ENCODE results near the gene ADAM10.
"Not testable (repeated sequence)": the region's sequence is repeated elsewhere in the genome, so short reads cannot be mapped to it uniquely, and the experiment has no call there.

ADAM10 gene

DNA sequence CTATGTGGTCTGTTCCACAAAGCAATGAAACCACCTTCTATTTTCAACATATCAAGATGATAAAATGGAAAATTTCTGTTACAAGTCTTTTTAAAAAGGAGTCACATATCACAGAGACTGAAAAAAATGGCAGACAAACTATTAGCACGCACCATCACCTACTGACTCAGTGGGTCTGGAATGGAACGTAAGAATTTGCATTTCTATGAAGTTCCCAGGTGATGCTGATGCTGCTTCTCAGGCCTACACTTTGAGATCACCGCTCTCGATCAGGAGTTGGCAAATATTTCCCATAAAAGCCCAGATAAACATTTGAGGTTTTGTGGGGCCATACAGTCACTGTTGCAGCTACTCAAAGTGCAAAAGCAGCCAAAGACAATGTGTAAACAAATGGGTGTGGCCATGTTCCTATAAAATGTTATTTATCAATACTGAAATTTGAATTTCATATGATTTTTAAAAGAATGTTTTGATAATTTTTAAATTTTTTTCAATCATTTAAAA, 142.9 kb downstream of the ADAM10 start:
- no peak for DNase-seq

DNA sequence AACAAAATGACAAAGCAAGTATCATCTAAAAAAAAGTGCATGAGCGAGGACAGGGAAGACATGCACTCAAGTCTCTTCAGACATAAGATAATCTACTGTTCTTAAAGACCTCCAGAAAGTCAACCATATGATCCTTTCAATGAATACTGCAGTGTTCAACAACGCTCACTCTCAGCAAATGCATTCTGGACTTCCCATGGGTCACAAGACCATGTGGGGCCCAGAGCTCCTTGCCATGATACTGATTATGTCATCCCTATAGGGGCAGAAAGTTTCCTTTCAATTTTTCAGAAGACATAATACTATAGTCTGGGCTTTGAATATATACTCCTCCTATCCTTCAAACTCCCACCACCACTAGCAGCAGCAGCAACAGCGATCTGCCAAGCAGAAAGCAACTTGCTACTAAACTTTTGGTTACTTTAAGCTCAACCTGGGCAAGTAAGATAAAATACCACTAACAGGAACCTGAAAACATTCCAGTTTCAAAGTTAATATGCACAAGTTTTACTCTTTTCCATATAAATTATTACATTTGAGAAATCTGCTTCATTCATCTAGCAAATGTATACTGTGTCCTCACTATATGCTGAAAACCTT, 143.5 kb downstream of the ADAM10 start:
- peak; percentile 46 to 71 (median 64) for DNase-seq

DNA sequence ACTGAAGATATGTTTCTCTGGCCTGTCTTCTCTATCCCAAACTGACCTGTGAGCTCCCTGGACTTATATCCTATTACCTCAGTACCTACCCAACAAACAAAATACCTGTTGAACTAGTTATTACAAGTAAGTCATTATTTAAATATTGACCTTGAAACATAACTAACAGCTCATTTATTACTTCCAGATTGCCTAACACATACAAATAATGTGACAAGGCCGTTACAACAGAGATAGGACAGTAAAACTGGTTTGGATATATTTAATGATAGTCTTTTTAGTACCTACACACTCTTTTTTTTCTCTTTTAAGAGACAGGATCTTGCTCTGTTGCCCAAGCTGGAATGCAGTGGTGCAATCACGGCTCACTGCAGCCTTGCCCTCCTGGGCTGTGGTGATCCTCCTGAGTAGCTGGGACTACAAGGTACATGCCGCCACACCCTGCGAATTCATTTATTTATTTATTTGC, 145.0 kb downstream of the ADAM10 start:
- DNase-seq = no peak

DNA sequence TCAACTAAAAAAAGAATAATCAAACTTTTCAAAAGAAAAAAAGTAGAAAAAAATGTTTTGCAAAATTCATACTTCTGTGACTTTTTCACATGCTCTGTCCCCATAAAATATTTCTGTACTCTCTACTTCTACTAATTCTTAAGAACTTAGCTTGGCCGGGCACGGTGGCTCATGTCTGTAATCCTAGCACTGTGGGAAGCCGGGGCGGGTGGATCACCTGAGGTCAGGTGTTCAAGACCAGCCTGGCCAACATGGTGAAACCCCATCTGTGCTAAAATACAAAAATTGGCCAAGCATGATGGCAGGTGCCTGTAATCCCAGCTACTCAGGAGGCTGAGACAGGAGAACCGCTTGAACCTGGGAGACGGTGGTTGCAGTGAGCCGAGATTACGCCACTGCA, 145.6 kb downstream of the ADAM10 start:
- not testable (repeated sequence) for DNase-seq

DNA sequence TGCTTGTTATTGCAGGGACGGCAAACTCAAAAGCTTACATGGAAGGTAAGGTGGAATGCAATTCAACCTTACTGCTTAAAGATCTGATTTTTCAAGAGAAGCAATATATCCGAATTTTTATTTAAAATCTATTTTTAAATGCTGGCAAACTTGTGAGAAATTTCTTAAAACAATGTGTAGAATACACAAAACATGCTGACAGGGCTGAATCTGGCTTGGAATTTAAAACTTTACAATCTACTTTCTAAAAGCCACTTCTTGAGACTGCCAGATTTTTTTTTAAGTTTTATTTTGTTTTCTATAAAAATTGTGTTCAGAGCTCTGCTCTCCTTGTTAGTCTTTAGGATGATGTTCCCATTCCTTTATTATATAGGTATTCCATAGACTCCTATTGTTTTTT, 146.7 kb downstream of the ADAM10 start:
- DNase-seq = no peak

DNA sequence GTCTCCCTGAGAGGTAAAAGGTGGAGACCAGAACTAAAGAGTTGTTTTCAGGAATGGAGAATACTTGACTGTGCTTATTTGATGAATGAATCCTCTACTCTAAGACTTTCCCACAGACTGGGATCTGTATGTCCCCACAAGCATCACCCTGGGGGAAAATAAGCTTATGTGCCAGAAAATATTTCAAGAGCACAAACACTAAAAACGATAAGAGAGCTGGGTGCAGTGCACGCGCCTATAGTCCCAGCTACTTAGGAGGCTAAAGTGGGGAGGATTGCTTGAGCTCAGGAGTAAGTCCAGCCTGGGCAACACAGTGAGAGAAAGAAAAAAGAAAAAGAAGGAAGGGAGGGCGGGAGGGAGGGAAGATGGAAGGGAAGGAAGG, 150.7 kb downstream of the ADAM10 start:
- DNase-seq = no peak

DNA sequence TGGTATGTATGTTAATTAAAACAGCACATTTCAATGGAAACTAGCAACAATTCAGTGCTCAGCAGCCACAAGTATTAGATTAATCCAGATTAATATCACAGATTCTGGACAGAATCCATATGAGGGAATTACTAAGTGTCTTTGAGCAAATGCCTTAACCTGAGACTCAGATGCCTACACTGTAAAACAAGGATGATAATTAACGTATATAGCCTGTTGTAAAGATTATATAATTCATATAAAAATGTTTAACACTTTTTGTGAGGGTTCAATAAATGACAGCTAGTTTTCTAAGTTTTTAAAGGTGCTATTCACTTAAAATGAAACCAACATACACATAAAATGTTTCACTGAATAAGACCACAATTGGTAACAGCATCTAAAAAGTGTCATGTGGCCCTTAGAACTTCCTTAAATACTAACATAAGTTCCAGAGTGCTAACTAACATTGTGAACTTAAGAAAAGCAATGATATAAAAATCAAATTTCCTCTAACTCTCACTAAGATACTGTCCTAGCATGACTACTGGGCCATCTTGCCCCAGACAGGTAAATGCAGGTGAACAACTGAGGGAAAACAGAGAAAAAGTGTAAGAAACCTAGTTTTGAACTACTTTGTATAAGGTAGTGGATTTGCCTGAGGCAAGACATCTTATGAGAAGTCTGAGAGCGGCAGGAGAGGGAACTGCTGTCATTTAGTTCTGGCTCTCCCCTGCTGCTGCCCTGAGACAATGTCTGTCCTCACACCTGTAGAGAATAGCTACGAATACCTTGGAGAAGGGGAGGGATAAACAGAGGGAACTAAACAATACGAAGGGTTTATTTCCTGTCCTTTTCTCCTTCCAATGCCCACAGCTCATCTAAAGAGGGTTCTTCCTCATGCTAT, 151.3 kb downstream of the ADAM10 start:
- DNase-seq = peak in 2 of 4 experiments; percentile 51

DNA sequence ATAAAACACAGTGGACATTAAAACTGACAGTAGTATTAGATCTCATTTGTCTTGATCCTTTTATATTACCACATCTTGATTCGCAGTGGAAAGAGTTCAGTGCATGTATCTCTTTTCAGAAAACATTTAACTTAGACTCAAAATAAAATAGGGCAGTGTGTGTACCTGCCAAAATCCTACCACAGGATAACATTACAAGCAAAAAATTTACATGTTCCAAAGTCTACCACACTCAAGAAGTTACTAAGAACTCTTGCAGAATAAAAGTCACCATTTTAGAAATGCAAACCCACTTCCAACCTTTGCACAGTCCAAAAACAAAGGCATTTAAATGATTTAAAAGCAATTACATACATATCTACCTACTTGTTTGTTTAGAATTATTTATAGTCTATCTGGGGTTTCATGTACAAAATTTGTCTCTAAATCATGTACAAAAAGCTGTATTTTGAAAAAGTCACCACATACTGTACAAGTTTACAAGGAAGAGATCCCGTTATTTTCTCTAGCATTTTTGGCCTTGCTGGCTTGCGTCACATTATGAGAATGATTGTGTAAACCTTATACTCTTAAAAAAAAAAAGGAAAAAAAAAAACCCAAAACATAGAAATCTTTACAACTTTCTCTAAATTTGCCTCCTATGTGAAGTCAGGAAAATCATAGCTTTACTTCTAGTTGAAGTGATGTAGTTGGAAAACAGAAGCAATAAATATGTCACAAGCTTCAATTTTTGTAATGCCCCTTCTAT, 153.8 kb downstream of the ADAM10 start:
- DNase-seq = peak in 1 of 4 experiments; percentile 46

DNA sequence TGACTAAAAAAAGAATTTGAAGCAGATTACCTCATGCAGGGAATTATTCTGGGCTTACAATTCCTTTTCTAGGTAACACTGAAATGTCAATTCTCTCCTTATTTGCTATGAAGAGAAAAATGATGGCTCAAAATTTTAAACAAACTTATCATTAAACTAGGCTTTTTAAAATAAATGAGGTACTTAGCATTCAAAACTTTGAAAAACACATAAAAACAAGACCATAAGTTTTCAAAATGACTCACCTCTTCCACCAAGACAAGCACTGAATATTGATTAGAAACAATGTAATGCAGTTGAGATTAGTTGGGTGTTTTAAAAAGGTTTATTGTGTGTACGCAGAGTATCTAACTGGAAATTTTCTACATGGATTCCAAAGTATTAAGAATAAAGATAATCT, 154.6 kb downstream of the ADAM10 start:
- DNase-seq = no peak

DNA sequence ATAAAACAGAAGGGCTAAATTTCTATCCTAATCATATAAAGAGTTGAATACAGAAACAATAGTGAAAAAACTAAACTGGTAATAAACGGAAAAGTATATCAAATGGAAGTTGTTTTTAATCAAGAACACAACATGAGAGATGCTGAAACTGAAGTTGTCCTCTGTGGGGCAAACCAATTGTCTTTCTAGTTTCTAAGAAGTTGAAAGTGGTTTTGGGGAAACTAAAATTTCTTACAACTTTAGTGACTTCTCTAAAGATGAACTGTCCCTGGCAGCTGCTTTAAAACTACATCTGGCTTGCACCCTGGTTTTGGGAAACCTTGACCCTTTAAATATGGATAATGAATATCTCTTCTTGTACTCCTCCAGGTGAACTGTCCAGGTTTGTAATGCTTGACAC, 155.6 kb downstream of the ADAM10 start:
- DNase-seq = peak in 1 of 4 experiments; percentile 16

DNA sequence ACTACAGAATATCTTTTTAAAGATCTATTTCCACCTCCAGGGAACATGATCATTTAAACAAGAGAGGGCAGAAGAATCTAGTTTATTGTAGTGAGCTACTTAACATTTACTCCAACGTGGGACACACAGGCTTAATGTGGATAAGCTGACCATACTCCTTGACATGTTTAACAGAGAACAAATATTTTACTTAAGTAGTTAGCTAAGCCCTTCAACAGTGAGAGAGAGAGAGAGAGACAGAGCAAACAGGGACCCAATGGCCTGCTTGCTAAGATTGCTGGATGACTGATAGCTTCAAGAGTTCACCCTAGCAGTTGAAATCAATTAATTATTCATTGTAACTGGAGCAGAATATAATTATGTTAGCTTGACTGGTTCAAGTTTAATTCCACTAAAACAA, 158.6 kb downstream of the ADAM10 start:
- no peak for DNase-seq

DNA sequence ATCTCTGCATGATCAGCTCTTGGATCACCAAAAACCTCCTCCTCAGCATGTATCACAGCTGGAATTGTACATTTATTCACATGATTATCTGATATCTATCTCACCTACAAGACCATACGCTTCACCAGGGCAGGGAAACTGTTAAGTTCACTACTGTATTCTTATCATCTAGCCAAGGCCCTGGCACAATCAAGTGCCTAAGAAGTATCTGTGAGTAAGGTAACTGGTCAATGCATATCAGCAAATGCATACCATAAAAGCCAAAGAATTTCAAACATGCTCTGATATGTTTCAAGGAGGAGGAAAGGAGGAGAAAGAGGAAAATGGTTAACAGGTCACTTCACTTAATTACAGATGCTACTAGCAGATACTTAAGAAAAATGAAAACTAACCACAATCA, 159.3 kb downstream of the ADAM10 start:
- DNase-seq = no peak

DNA sequence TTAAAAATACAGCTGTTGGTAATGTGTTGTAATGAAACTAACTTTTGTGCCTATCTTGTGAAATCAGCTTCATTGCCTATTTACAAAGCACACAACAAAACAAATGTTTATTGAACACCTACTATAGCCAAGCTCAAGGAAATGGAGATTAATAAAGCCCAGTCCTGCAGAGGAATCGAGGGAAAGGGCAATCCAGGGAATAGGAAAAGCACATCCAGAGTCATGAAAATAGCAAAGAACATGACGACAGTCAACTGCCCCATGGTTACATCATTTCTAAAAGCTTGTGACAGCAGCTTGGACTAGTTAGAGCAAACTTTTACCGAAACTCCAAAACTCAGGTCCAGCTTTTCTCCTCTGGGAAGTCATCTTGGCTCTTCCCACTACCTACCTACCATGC, 160.5 kb downstream of the ADAM10 start:
- no peak for DNase-seq

DNA sequence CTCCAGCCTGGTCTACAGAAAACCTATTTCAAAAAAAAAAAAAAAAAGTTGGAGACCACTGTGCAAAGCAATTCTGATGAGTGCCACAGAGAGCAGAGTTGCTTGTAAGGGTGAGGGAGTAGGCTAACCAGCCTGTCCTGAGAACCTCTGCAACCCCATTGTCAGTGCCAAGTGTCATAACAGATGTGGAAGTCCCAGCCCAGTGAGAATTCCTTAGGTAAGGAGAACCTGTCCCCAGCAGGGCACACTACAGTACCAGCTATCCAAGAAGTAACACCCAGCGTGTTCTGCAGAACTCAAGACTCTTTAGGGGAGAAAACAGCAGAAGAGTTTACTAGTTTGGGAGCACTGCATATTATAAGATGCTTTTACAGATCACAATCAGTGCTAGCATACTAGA, 161.4 kb downstream of the ADAM10 start:
- DNase-seq = no peak

DNA sequence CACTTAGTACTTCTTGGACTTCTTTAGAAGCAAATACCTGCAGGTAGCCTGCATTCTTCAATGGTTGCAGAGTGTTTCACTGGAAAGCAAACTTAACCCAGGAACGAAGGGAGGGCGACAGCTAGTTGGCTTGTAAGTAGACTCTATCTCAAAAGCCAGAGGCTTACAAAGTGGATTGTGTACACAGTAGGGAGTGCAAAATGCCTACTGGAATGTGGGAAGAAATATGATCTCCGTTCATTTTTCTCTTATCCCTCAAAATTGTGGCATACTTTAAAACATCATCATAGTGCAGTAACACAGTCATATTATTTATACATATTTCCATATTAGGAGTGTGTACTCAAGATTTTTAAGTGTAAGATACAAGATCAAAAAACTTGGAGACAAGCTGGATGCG, 162.0 kb downstream of the ADAM10 start:
- no peak for DNase-seq

DNA sequence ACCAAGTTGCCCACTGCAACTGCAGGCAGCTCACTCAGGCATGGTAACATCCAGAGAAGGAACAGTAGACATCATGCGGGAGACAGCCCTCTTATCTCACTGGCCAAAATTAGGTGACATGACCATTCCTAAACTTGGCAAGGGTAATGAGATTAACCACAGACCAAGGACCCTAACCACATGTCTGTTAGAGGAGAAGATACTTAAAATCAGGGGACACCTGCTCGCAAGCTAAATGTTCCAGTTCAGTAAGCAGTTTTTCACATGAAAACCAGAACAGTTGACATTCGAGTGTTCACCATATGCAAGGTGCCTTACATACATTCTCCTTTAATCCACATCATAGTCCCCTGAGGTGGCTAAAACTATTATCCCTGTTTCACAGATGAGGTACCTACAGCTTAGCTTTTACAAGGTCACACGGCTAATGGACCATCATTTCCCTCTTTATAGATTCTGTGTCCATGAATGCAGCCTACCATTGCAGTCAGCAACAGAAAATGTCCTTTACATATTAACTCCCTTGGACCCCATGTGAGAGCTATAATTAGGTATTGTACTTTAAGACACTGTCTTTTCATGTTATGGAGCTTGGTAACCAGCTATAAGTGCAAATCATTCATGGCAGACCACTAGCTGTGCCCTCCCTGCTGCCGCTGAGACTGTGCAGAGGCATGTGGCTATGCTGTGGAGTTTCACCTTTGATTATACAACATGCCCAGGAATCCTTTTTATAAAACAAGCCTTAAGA, 163.6 kb downstream of the ADAM10 start:
- no peak for DNase-seq

DNA sequence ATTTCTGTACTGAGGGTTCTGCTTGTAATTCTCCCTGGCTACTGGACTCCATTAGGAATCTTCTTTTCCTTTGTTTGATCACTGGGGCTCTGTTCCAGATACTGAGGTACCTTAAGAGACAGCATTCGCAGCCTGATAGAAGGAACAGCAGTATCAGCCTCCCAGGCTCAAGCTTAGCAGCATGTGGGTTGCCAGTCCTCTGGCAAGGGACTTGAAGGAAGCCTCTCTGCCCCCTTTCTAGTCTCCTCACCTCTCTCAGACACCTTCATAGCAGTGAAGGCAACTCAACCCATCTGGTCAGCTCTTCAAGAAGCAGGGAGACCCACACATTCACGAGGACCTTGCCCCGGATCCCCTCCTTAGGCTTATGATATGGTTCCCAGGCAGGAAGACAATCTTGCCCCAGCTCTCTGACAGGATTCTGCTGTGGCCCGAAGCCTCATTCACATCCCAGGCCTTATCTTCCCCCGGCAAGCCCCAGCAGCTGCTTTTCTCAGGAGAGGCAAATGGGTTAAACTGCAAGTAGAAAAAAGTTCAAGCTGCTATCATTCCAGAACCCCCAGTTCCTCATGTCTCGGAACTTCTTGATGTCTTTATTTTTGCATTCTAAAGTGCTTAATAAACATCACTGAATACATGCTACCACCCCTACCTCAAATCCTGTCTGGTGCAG, 164.6 kb downstream of the ADAM10 start:
- DNase-seq = no peak

DNA sequence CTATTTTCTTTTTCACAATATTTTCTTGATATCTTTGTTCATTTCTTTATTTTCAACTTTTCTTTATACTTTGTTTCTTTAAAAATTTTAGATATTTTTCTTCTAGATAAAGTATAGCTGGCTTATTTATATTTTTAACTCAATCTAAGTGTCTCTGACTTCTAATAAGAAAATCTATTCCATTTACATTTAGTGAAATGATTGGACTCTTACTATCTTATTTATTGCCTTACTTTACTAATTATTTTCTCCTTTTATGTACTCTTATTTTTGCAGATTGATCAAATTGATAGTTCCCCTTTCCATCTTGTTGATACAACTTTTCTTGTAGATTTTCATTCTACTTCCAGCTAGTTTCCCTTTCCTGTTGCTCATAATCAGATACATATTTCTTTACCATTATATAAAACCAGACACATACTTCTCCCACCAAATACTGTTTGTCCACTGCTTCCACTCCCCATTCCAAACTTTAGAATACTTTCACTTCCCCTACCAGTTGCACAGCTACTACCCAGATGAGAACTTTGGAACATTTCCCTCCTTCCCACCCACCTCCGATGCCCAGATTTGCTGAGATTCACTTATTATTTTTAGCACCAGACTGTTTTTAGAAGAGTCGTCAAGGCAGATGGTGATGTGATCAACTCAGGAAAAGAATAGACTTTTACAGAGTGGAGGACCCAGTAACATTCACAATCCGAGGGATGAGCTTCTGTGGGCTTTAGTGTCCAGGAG, 166.2 kb downstream of the ADAM10 start:
- DNase-seq = peak; percentile 70 to 86 (median 78)

DNA sequence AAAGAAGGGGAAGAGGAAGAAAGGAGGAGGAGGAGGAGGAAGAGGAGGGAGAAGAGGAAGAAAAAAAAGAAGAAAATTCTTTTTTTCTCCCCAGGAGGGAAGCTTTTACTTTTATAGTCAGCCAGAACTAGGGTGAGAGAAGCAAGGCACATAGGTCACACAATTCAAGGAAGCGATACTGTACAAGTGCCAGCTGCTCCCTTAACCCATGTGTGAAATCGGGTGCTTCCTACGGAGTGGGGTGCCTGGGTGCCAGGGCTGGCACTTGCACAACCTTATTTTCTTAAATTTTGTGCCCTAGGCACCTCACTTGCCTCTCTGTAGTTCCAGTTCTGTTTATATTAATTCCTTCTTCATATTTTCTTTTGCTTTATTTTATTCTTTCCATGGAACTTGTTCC, 167.3 kb downstream of the ADAM10 start:
- peak in 3 of 4 experiments; percentile 58 to 83 (median 60) for DNase-seq

DNA sequence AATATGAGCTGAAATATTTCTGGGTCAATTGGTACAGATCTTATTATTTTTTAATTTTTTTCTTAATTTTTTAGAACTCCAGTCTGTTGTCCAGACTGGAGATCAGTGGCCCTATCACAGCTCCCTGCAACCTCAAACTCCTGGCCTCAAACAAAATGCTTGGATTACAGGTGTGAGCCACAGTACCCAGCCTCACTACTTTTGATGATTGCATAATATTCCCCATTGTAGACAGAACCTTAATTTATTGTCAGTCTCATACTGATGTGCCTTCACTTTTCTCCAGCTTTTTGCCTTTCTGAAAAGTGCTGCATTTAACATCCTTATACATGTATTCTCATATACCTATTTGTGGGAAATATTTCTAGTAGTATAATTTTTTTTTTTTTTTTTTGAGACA, 172.8 kb downstream of the ADAM10 start:
- no peak for DNase-seq

Measured in suppressor macrophage (primary cell).